ENCODE data around the gene HDAC9.

GRCh38 chr7:18786796-18787195, 291.2 kb downstream of the HDAC9 start:
- TF ChIP-seq CTCF (IDR thresholded peaks at IDR 0.05 in 4 of 5, conservative IDR thresholded peaks at IDR 0.05 in 1 of 5) (no peak), POLR2A (IDR thresholded peaks at IDR 0.05) (no peak)
